Dedifferentiated amniotic fluid mesenchymal stem cell (primary cell): ENCODE data around the gene DBT.
"Not testable (repeated sequence)": the region's sequence is repeated elsewhere in the genome, so short reads cannot be mapped to it uniquely, and the experiment has no call there.

Experiments used
- DNase-seq: peaks from one replicate; pipeline ENCODE4 v3.0.0-alpha.2; 2016; ENCODE audit errors: extremely low spot score

DBT gene

GRCh38 chr1:100250807-100251206 is 1.2 kb upstream of the DBT start:
- no peak for DNase-seq

GRCh38 chr1:100250264-100250663 is 630 bp upstream of the DBT start:
- DNase-seq: no peak

- no peak for DNase-seq
These were observed 488 bp downstream of the DBT start for GRCh38 chr1:100249155-100249536.

- DNase-seq: no peak
These were observed 2.9 kb downstream of the DBT start for GRCh38 chr1:100246738-100247137.

- DNase-seq: no peak
These were observed 9.0 kb downstream of the DBT start for GRCh38 chr1:100240631-100241030.

- DNase-seq: no peak
These were observed 9.7 kb downstream of the DBT start for GRCh38 chr1:100239961-100240360.

GRCh38 chr1:100237091-100237490 is 12.5 kb downstream of the DBT start:
- DNase-seq: no peak

- DNase-seq: no peak
These were observed 15.2 kb downstream of the DBT start for GRCh38 chr1:100234432-100234831.

- not testable (repeated sequence) for DNase-seq
These were observed 16.1 kb downstream of the DBT start for GRCh38 chr1:100233566-100233965.

- no peak for DNase-seq
These were observed 17.5 kb downstream of the DBT start for GRCh38 chr1:100232156-100232555.

GRCh38 chr1:100231721-100232120 is 17.9 kb downstream of the DBT start:
- DNase-seq: no peak

- no peak for DNase-seq
These were observed 18.9 kb downstream of the DBT start for GRCh38 chr1:100230765-100231164.

GRCh38 chr1:100229681-100230443 is 19.8 kb downstream of the DBT start:
- no peak for DNase-seq

GRCh38 chr1:100222428-100222827 is 27.2 kb downstream of the DBT start:
- no peak for DNase-seq

- DNase-seq: no peak
These were observed 29.8 kb downstream of the DBT start for GRCh38 chr1:100219883-100220282.

- no peak for DNase-seq
These were observed 30.2 kb downstream of the DBT start for GRCh38 chr1:100219457-100219856.

GRCh38 chr1:100217834-100218233 is 31.8 kb downstream of the DBT start:
- DNase-seq: no peak

- no peak for DNase-seq
These were observed 34.5 kb downstream of the DBT start for GRCh38 chr1:100215101-100215500.

GRCh38 chr1:100213141-100213540 is 36.5 kb downstream of the DBT start:
- no peak for DNase-seq

GRCh38 chr1:100206301-100206700 is 43.3 kb downstream of the DBT start:
- DNase-seq: no peak

- DNase-seq: not testable (repeated sequence)
These were observed 44.0 kb downstream of the DBT start for GRCh38 chr1:100205593-100205992.

GRCh38 chr1:100205103-100205502 is 44.5 kb downstream of the DBT start:
- not testable (repeated sequence) for DNase-seq

- not testable (repeated sequence) for DNase-seq
These were observed 46.9 kb downstream of the DBT start for GRCh38 chr1:100202703-100203102.

- DNase-seq: not testable (repeated sequence)
These were observed 49.6 kb downstream of the DBT start for GRCh38 chr1:100200060-100200459.
